Measurements from ENCODE around the gene SLC27A4. TPM values are rescaled to one million over a fixed set of nuclear protein-coding genes. Genes with fewer than 3 reads are reported as not detected.
A peak's percentile ranks its signal among the peaks of the same experiment; 100 is the strongest.

The SLC27A4 gene
- total RNA-seq, 1 donor from 2014 or later, result 47.3 TPM

- Mint-ChIP-seq H3K4me3 (ENCODE audit: unreplicated experiment) (peak overlapping the region; percentile 84), H3K27me3 (ENCODE audit: unreplicated experiment) (peaks cover 21% of the 10 kb centered on the region), H3K36me3 (ENCODE audit: unreplicated experiment) (no peaks in the 10 kb centered on the region), H3K27ac (ENCODE audit: unreplicated experiment) (peak overlapping the region; percentile 88), H3K9me3 (ENCODE audit: unreplicated experiment) (peaks cover 9% of the 10 kb centered on the region), H3K4me1 (ENCODE audit: low read depth, unreplicated experiment) (peaks cover 36% of the 10 kb centered on the region)
- TF ChIP-seq CTCF (IDR thresholded peaks at IDR 0.05; ENCODE audit: partially characterized antibody, unreplicated experiment), result no peak
- peak; percentile 65 for DNase-seq
These were observed 52.9 kb downstream of the SLC27A4 start for GRCh38 chr9:128393145-128393775.

- peaks cover 33% of the 10 kb centered on the region for H3K4me1 Mint-ChIP-seq (ENCODE audit: low read depth, unreplicated experiment)
- no peak for TF ChIP-seq CTCF (IDR thresholded peaks at IDR 0.05; ENCODE audit: partially characterized antibody, unreplicated experiment)
- DNase-seq, result no peak
- peaks cover 21% of the 10 kb centered on the region for H3K27me3 Mint-ChIP-seq (ENCODE audit: unreplicated experiment)
- no peaks in the 10 kb centered on the region for H3K36me3 Mint-ChIP-seq (ENCODE audit: unreplicated experiment)
- peaks cover 9% of the 10 kb centered on the region for H3K9me3 Mint-ChIP-seq (ENCODE audit: unreplicated experiment)
- peak overlapping the region; percentile 75 for H3K27ac Mint-ChIP-seq (ENCODE audit: unreplicated experiment)
- H3K4me3 Mint-ChIP-seq (ENCODE audit: unreplicated experiment), result peak overlapping the region; percentile 84
These were observed 53.6 kb downstream of the SLC27A4 start for GRCh38 chr9:128393970-128394369.

DNA sequence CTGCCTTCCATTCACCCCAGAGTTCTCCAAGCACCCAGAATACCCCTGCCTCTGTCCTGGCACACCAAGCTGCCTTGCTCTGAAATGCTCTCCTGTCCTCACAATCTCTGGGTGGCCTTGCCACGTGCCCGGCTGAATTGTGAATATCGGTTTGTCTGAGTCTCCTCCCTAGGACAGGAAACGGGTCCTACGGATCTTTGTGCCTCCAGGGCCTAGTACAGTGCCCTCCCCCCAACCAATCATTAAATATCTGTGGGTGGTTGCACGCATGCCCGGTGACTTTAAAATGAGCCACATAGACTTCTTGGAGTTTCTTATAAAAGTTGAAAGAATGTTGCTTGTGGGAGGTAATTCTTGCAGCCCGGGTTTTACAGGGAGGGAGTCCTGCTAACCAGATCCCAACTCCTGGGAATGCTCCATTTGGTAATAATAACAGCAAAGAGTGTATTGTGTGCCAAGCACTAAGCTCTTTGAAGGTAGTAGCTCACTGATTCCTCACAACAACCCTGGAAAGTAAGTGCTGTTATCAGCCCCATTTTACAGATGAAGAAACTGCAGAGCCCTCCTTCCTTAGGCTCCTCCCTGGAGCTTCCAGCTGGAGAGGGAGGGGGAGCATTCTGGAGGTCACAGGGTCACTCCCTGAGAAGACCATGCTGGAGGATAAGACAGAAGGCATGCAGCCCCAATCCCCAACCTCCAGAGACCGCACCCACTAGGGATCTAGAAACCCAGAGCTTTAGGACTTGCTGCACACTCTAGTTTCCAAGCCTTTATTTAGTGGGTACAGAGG, 54.2 kb downstream of the SLC27A4 start:
- Mint-ChIP-seq H3K4me3 (ENCODE audit: unreplicated experiment) (peak overlapping the region; percentile 84), H3K27me3 (ENCODE audit: unreplicated experiment) (peaks cover 22% of the 10 kb centered on the region), H3K9me3 (ENCODE audit: unreplicated experiment) (peaks cover 7% of the 10 kb centered on the region), H3K4me1 (ENCODE audit: low read depth, unreplicated experiment) (peaks cover 29% of the 10 kb centered on the region), H3K27ac (ENCODE audit: unreplicated experiment) (peak overlapping the region; percentile 75), H3K36me3 (ENCODE audit: unreplicated experiment) (no peaks in the 10 kb centered on the region)
- TF ChIP-seq CTCF (IDR thresholded peaks at IDR 0.05; ENCODE audit: partially characterized antibody, unreplicated experiment), result no peak
- DNase-seq, result no peak

GRCh38 chr9:128396970-128397613, 56.8 kb downstream of the SLC27A4 start:
- TF ChIP-seq CTCF (IDR thresholded peaks at IDR 0.05; ENCODE audit: partially characterized antibody, unreplicated experiment), result no peak
- Mint-ChIP-seq H3K9me3 (ENCODE audit: unreplicated experiment) (peaks cover 2% of the 10 kb centered on the region), H3K36me3 (ENCODE audit: unreplicated experiment) (no peaks in the 10 kb centered on the region), H3K27me3 (ENCODE audit: unreplicated experiment) (peaks cover 19% of the 10 kb centered on the region), H3K27ac (ENCODE audit: unreplicated experiment) (no peak overlapping the region), H3K4me1 (ENCODE audit: low read depth, unreplicated experiment) (peaks cover 17% of the 10 kb centered on the region), H3K4me3 (ENCODE audit: unreplicated experiment) (no peak overlapping the region)
- no peak for DNase-seq
